HG03159 (cell line): ENCODE measurements around the gene NT5C1A.
A peak's percentile ranks its signal among the peaks of the same experiment; 100 is the strongest.

Experiments used
- ATAC-seq: cut with Tn5 transposase; IDR thresholded peaks from one replicate; pipeline ENCODE4 v1.9.1; 2021; ENCODE audit warnings: mild to moderate bottlenecking, moderate library complexity; ENCODE audit not compliant: unreplicated experiment

Gene NT5C1A

DNA sequence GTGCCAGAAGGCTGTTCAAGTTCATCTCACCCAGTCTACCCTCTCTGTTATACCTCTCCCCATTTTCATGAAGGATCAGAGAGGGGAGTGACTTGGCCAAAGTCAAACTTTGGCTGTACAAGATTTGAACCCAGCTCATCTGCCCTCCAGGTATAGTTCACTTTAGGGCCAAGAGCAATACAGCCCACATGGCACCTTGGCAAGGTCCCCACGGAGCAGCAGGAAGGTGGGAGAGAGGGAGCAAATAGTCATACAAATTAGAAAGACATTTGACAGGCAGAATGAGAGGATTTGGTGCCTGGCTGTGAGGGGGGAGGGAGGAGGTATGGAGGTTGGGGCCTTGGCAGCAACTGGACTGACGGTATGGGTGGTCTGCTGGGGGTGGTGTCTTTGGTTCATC, 18.3 kb upstream of the NT5C1A start:
- no peak for ATAC-seq

GRCh38 chr1:39689635-39690034, 17.7 kb upstream of the NT5C1A start:
- ATAC-seq = no peak

- no peak for ATAC-seq
Measured at GRCh38 chr1:39689214-39689613, 17.3 kb upstream of the NT5C1A start.

GRCh38 chr1:39688706-39689105, 16.8 kb upstream of the NT5C1A start:
- no peak for ATAC-seq

DNA sequence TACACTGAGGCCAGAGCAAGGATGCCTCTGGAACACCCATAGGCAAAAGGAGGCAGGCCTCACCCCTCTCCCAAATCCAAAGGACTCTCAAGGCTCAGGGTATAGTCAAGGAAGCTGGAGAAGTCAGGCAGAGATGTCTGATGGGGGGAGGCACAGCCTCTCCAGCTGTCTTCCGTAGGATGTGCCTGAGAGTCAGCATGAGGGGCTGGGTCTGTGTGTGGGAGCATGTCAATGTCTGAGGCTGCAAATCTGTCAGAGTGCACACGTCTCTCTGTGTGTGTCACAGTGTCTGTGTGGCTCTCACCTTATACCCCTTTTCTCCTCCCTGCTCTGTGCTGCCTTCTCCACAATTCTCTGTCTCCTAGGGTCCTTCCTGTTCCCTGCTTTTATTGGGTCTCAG, 15.3 kb upstream of the NT5C1A start:
- no peak for ATAC-seq

DNA sequence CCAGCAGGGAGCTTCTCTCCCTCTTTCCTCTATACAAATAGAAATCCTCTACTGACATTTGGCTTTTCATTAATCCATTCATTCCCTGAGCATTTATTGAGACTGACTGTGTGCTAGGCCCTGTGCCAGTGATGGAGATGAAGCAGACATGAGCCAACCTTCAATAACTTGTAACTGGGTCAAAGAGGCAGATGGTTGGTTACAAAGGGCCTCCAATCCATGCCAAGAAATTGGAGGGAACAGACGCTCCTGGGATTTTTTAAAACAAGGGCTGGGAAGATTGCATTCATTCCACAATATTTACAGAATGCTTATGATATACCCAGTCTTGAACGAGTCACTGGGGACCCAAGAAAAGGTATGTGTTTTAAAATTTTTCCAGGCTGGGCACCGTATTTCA, 13.2 kb upstream of the NT5C1A start:
- ATAC-seq = no peak

GRCh38 chr1:39684313-39684664, 12.4 kb upstream of the NT5C1A start:
- ATAC-seq = no peak

DNA sequence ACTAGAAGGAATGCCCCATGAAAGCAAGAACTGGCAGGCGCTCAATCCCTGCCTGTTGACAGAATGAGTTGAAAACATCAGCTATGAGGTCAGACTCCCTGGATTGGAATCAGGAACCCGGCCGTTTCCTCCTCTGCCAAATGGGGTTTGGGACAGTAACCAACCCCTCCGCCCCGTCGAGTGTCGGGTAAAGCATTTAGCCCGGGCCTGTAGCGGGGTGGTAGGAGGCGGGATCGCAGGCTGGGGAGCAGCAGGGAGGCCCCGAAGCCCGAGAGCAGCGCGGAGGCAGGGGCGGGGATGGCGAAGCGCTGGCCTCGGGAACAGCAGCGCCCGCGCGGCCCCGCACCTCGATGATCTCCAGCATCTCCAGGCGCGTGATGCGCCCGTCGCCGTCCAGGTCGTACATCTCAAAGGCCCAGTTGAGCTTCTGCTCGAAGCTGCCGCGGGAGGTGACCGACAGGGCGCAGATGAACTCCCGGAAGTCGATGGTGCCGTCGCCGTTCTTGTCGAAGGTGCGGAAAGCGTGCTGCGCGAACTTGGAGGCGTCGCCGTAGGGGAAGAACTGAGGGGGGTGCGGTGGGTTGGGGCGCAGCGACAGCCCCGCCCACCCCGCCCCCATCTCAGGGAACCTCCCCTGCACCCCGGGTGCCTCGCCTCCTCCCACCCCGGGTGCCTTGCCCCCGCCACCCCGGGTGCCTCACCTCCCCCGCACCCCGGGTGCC, 11.8 kb upstream of the NT5C1A start:
- ATAC-seq = no peak

DNA sequence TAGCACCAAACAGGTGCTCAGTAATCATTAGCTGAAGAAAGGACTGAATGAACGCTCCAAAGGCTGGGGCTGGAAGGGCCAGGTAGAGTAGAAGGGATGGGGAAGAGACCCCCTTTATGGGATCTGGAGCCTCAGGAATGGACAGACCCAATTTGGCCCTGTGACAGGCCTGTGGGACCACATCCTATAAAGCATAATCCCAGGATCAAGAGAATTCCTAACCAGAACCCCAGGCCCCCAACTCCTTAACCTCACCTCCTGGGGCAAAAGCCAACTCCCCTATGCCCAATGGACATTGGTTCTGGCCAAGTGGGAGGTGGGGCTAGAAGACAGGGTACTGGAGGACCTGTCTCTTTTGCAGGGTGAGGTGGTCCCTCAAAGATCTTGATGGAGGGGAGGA, 10.1 kb upstream of the NT5C1A start:
- ATAC-seq = no peak

DNA sequence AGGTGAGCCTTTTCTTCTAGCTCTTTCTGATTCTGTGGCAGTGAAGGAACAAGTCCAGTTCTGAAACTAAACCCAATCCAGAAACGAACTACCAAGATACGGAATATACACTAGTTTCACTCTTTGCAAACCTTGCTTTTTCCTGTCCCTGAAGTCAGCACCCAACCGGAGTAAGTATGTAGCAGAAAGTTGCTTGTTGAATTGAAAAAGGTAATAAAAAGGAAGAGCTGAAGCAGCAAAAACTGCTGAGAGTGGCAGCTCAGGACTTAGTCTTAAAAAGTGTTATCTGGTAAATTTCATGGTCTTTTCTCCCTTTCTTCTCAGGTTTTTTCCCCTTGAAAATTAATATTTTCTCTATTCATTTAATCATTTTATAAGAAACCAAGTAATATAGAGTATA, 9.4 kb upstream of the NT5C1A start:
- no peak for ATAC-seq

- ATAC-seq = no peak
Measured at GRCh38 chr1:39680751-39681150, 8.8 kb upstream of the NT5C1A start.

GRCh38 chr1:39679821-39680220, 7.9 kb upstream of the NT5C1A start:
- ATAC-seq = no peak

GRCh38 chr1:39678889-39679288, 7.0 kb upstream of the NT5C1A start:
- ATAC-seq = no peak

DNA sequence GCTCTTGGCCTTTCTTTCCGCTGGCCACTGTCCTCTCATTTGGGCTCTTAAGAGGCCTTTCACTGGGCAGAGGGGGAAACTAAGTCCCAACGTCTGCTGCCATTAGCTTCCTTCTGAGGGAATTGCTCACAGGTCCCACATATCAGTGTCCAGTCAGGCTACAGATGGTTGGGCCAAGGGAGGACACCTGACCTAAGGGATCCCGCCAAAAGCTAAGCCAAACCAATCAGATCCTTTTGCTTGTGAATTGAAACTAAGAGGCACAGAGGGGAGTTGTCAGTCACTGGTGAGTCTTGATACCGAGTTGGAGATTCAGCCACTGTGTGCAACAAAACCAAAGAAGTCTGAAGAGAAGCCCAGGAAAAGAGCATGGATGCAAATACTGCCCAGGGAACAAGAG, 5.7 kb upstream of the NT5C1A start:
- ATAC-seq = no peak

DNA sequence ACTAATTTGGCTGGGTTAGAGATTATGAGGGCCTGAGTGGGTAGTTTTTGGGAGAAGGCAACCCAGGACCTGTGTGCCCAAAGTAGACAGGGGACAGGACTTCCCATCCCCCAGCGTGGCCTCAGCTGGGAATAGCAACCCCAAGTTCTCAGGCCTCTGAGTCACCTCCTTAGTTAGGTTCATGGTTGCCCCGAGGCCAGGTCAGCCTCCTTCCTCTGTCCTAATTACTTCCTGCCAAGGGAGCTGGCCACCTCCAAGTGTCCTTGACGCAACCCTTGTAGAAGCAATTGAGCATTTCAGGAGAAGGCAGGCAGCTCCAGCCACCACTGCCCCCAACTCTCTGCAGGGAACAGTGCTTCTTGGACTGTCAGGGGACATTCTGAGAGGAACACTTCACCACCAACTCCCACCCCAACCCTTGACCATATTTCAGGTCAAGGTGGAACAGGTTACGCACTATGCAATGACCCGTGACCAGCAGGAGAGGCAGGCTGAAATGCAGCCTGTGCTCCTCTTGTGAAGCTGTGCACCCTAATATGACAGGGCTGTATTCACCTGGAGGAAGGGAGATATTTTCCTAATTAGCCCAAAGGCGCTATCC, 5.1 kb upstream of the NT5C1A start:
- no peak for ATAC-seq

DNA sequence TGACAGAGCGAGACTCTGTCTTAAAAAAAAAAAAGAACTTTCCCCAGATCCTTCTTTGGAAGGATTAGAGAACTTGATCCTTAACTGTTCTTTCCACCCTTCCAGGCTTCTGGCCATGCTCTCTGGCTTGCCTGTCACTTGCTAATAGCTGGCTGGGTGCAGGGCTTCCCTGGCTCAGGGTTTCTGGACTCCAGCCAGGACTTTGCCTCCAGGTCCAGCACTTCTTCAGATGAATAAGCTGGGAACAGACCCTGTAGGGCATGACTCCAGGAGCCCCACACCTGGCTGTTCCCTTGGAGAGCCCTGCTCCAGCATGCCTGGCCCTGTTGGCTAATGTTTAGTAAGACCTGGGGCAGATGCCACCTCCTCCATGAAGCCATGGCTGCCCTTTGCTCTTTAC, 3.3 kb upstream of the NT5C1A start:
- ATAC-seq = no peak

- no peak for ATAC-seq
Measured at GRCh38 chr1:39673215-39673614, 1.3 kb upstream of the NT5C1A start.

DNA sequence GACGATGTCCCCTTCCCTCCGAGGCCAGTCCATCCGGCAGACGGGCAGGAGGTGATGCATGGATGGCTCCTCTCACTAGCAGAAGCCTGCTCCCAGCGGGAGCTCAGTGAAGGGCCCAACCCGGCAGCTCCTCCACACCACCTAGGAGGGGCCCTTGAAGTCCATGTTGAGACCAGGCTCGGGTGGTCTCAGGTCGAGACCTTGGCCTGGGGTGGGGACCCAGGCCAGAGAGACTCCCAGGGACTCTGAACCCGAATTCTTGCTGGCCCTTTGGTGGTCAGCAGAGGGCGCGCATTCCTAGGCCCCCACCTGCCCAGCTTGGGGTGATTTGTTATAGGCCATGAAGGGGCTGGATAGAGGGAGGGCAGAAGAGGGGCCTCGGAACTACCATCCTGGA, 642 bp upstream of the NT5C1A start:
- no peak for ATAC-seq

- no peak for ATAC-seq
Measured at GRCh38 chr1:39671433-39671792, 494 bp downstream of the NT5C1A start.

DNA sequence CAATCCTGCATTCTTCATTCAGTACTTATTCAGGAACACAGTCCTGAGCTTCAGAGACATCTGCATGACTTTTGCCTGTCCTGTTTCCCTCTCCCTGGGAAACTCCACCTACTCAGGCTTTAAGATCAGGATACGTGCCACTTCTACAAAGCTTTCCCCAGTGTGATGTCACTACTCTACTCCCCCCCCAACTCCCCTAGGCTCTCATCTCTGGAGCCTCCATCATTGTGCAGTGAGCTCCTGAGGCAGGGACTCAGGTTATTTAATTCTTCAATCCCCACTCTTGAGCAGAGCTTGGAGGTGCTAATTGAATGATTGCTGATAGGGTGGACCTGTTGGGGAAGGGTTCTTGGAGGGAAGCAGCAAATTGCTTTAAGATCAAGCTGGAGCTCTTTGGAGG, 1.2 kb downstream of the NT5C1A start:
- ATAC-seq = no peak

- ATAC-seq = no peak
Measured at GRCh38 chr1:39668894-39669293, 3.0 kb downstream of the NT5C1A start.

DNA sequence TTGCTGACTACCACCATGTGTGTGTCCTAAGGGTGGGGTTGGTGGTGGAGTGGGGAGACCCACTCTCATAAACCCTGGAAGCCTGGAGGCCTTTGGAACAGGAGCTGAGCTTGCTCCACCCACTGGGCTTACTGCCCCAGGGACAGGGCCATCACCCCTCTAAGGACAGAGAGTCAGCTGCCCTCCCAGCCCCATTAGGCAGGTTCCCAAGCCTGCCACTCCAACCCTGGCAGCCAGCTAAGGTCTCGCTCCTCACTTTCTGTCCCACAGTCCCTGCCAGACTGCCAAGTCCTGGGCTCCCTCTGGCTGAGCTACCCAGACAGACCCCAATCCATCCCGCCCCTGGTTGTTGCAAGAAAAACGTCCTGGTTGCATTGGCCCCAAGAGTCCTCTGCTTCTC, 3.8 kb downstream of the NT5C1A start:
- ATAC-seq = no peak

DNA sequence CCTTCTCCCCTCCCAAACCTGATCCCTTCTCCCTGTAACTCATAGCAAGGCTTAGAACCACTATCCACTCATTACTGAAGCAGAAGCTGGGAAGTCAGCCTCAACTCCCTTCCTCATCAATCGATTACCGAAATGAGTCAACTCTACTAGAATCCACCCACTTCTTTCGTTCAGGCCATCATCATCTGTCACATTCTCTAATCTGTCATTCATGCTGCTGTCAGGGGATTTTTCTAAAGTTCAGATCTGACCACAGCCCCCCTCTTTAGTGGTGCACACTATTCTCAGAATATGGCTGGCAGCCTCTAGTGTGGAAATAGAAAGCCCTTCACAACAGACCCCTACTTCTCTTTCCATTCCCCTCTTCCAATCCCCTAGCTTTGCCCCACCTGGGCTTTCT, 5.1 kb downstream of the NT5C1A start:
- ATAC-seq = peak; percentile 80
